ENCODE measurements around the gene ATXN2L. TPM values are rescaled to one million over a fixed set of nuclear protein-coding genes. Genes with fewer than 3 reads are reported as not detected.

ATXN2L gene
- total RNA-seq, 2 donors from 2014 or later, result 40.2 to 129 TPM

- intact Hi-C loops (cut with DNase I), result loop anchor here (10.0 kb wide), 1 partner anchor 59 kb away; the partner anchor contains the start of gene CD19
- no peak for DNase-seq
Observed at GRCh38 chr16:28875134-28876018, 52.6 kb downstream of the ATXN2L start.

GRCh38 chr16:28876019-28876659 is 53.3 kb downstream of the ATXN2L start:
- Histone ChIP-seq H3K27me3 (no peaks in the 10 kb centered on the region), H3K4me1 (peaks cover 13% of the 10 kb centered on the region), H3K27ac (no peak overlapping the region), H3K4me3 (no peak overlapping the region), H3K9me3 (no peaks in the 10 kb centered on the region), H3K36me3 (replicated peaks in 1 of 2; ENCODE audit: insufficient read depth in 1 of 2, low read depth in 2 of 2) (no peaks in the 10 kb centered on the region)
- no peak for ATAC-seq
- DNase-seq, result no peak
- TF ChIP-seq CTCF (IDR thresholded peaks at IDR 0.05) (no peak), POLR2A (IDR thresholded peaks at IDR 0.05) (no peak)
- intact Hi-C loops (cut with DNase I), result loop anchor here (10.0 kb wide), 1 partner anchor 59 kb away; the partner anchor contains the start of gene CD19
- WGBS, 2 donors, result 58 to 60% methylated on average over 6 to 17 of the region's 17 CpGs

More at GRCh38 chr16:28875134-28876018, 52.6 kb downstream of the ATXN2L start:
- no peak overlapping the region for H3K27ac ChIP-seq
- 58 to 61% methylated on average over 9 to 13 of the region's 13 CpGs for WGBS, 2 donors
- peaks cover 11% of the 10 kb centered on the region for H3K4me1 ChIP-seq
- ATAC-seq, result no peak
- no peaks in the 10 kb centered on the region for H3K27me3 ChIP-seq
- no peak overlapping the region for H3K4me3 ChIP-seq
- TF ChIP-seq POLR2A (IDR thresholded peaks at IDR 0.05), result no peak
- no peak for TF ChIP-seq CTCF (IDR thresholded peaks at IDR 0.05)
- no peaks in the 10 kb centered on the region for H3K36me3 ChIP-seq (replicated peaks in 1 of 2; ENCODE audit: insufficient read depth in 1 of 2, low read depth in 2 of 2)
- no peaks in the 10 kb centered on the region for H3K9me3 ChIP-seq

GRCh38 chr16:28876973-28877654 is 54.3 kb downstream of the ATXN2L start:
- H3K36me3 ChIP-seq (replicated peaks in 1 of 2; ENCODE audit: insufficient read depth in 1 of 2, low read depth in 2 of 2), result no peaks in the 10 kb centered on the region
- H3K27me3 ChIP-seq, result no peaks in the 10 kb centered on the region
- ATAC-seq, result no peak
- H3K9me3 ChIP-seq, result no peaks in the 10 kb centered on the region
- peaks cover 13% of the 10 kb centered on the region for H3K4me1 ChIP-seq
- no peak for TF ChIP-seq POLR2A (IDR thresholded peaks at IDR 0.05)
- no peak for TF ChIP-seq CTCF (IDR thresholded peaks at IDR 0.05)
- intact Hi-C loops (cut with DNase I), result loop anchor here (10.0 kb wide), 1 partner anchor 58 kb away; the partner anchor contains the start of gene CD19
- DNase-seq, result no peak
- no peak overlapping the region for H3K27ac ChIP-seq
- 51 to 60% methylated on average over 12 of the region's 12 CpGs for WGBS, 2 donors
- H3K4me3 ChIP-seq, result no peak overlapping the region

- H3K4me3 ChIP-seq, result no peak overlapping the region
- DNase-seq, result no peak
- no peaks in the 10 kb centered on the region for H3K27me3 ChIP-seq
- H3K9me3 ChIP-seq, result no peaks in the 10 kb centered on the region
- H3K36me3 ChIP-seq (replicated peaks in 1 of 2; ENCODE audit: insufficient read depth in 1 of 2, low read depth in 2 of 2), result no peaks in the 10 kb centered on the region
- no peak overlapping the region for H3K27ac ChIP-seq
- TF ChIP-seq POLR2A (IDR thresholded peaks at IDR 0.05) (no peak), CTCF (IDR thresholded peaks at IDR 0.05) (no peak)
- 55 to 61% methylated on average over 2 of the region's 2 CpGs for WGBS, 2 donors
- peaks cover 13% of the 10 kb centered on the region for H3K4me1 ChIP-seq
- intact Hi-C loops (cut with DNase I), result loop anchor here (10.0 kb wide), 1 partner anchor 57 kb away; the partner anchor contains the start of gene CD19
- no peak for ATAC-seq
Observed at GRCh38 chr16:28877655-28878000, 54.8 kb downstream of the ATXN2L start.
